ENCODE results near the gene KCNH8. TPM values are rescaled to one million over a fixed set of nuclear protein-coding genes. Genes with fewer than 3 reads are reported as not detected.
"Not testable (repeated sequence)": the region's sequence is repeated elsewhere in the genome, so short reads cannot be mapped to it uniquely, and the experiment has no call there.

The KCNH8 gene
- 1 to 10 TPM in 1 of 4 donors, under 1 TPM in 2, not detected in 1; 0.55 to 1.1 (median 1.00) TPM for total RNA-seq

DNA sequence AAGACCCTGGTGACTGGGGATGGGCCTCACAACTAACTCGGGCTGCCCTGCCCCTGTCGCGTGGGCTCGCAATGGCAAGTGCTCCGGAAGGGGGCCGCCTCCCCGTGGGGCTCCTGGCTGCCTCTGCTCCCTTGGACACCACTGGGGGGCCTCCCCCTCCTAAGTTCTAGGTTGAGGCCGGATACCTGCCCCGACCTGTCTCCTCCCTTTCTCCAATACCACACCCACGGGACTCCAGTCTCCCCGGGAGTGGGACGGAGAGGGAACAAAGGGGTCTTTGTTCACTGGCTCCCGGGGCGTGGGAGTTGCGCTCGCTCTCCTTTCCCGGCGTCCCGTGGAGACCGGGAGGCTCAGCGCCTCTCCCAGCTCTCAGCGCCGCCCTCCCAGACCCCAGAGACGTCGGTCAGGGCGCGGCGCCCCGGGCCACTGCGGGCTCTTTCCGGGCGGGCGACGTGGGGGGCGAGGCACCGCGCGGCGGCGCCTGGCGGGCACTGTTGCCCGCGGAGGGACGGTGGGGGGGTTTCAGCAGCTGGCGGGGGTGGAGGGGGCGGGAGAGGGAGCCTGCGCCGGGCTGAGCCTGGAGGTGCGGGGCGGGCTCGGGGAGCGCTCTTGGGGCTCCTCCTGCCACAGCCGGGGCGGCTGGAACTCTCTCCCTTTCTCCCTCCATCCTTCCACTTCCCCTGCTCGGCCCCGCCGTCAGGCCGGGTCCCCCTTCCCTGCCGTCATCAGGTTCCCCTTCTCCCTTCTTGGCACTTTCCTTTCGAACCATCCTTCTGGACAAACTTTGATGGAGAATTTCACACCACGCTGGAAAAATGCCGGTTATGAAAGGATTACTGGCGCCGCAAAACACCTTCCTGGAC, at the start of gene KCNH8:
TSS of gene KCNH8 (plus strand) at position 606 of the 863 bp plus-strand sequence. CDS start at position 816, 210 bp downstream.
- peaks cover 0 to 24% (median 14%) of the 10 kb centered on the region in 4 donors for H3K4me1 ChIP-seq
- H3K4me3 ChIP-seq = peak within 1 kb of the TSS; percentile 47 to 82 (median 65)
- in situ Hi-C loops (cut with MboI; ENCODE audit: low pct_ligation_motif_present in 1 of 4, low pct_unique_long_range_greater_than_20kb in 1 of 4, low sequenced_read_pairs in 3 of 4) = no loop called here
- H3K9me3 ChIP-seq = peaks cover 0 to 4% of the 10 kb centered on the region in 2 donors
- no peaks in the 10 kb centered on the region for H3K36me3 ChIP-seq
- peak within 1 kb of the TSS; percentile 67 to 78 (median 74) for H3K27ac ChIP-seq
- WGBS, 2 donors (ENCODE audit: low coverage in 1 of 2) = 0 to 2% methylated on average over 5 to 28 of the region's 64 CpGs
- peaks cover 36% of the 10 kb centered on the region for H3K27me3 ChIP-seq
- intact Hi-C loops (cut with DNase I; ENCODE audit: low total_unique reads) = no loop called here
- DNase-seq = peak; percentile 31
- TF ChIP-seq POLR2A (IDR thresholded peaks at IDR 0.05) (peak; percentile 19), EP300 (IDR thresholded peaks at IDR 0.05; ENCODE audit: low read depth) (no peak)

DNA sequence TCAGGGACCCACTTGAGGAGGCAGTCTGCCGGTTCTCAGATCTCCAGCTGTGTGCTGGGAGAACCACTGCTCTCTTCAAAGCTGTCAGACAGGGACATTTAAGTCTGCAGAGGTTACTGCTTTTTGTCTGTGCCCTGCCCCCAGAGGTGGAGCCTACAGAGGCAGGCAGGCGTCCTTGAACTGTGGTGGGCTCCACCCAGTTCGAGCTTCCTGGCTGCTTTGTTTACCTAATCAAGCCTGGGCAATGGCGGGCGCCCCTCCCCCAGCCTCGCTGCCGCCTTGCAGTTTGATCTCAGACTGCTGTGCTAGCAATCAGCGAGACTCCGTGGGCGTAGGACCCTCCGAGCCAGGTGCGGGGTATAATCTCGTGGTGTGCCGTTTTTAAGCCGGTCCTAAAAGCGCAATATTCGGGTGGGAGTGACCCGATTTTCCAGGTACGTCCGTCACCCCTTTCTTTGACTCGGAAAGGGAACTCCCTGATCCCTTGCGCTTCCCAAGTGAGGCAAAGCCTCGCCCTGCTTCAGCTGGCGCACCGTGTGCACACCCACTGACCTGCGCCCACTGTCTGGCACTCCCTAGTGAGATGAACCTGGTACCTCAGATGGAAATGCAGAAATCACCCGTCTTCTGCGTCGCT, 45.5 kb upstream of the KCNH8 start:
- H3K27me3 ChIP-seq; H3K9me3 ChIP-seq; H3K4me1 ChIP-seq; in situ Hi-C loops (cut with MboI; ENCODE audit: low pct_ligation_motif_present in 1 of 4, low pct_unique_long_range_greater_than_20kb in 1 of 4, low sequenced_read_pairs in 3 of 4); H3K36me3 ChIP-seq; intact Hi-C loops (cut with DNase I; ENCODE audit: low total_unique reads); DNase-seq; H3K27ac ChIP-seq: not testable (repeated sequence)
- H3K4me3 ChIP-seq = peak overlapping the region in 1 of 4 donors; percentile 39
- WGBS, 2 donors (ENCODE audit: low coverage in 1 of 2) = 67 to 76% methylated on average over 3 to 29 of the region's 29 CpGs

DNA sequence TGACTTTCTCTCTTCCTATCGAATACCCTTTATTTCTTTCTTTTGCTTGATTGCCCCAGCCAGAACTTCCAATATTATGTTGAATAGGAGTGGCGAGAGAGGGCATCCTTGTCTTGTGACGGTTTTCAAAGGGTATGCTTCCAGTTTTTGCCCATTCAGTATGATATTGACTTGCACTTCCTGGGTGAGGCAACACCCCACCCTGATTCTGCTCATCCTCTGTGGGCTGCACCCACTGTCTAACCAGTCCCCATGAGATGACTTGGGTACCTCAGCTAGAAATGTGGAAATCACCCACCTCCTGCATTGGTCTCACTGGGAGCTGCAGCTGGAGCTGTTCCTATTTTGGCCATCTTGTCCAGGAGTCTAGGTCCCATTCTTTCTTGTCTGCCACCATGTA, 44.8 kb upstream of the KCNH8 start:
- in situ Hi-C loops (cut with MboI; ENCODE audit: low pct_ligation_motif_present in 1 of 4, low pct_unique_long_range_greater_than_20kb in 1 of 4, low sequenced_read_pairs in 3 of 4) = no loop called here
- Histone ChIP-seq H3K36me3 (no peaks in the 10 kb centered on the region), H3K27ac (no peak overlapping the region), H3K9me3 (no peaks in the 10 kb centered on the region), H3K27me3 (no peaks in the 10 kb centered on the region), H3K4me1 (no peaks in the 10 kb centered on the region), H3K4me3 (no peak overlapping the region)
- TF ChIP-seq POLR2AphosphoS5 (IDR thresholded peaks at IDR 0.05) (no peak), POLR2A (IDR thresholded peaks at IDR 0.05) (no peak)
- TF ChIP-seq, protein P1, sequence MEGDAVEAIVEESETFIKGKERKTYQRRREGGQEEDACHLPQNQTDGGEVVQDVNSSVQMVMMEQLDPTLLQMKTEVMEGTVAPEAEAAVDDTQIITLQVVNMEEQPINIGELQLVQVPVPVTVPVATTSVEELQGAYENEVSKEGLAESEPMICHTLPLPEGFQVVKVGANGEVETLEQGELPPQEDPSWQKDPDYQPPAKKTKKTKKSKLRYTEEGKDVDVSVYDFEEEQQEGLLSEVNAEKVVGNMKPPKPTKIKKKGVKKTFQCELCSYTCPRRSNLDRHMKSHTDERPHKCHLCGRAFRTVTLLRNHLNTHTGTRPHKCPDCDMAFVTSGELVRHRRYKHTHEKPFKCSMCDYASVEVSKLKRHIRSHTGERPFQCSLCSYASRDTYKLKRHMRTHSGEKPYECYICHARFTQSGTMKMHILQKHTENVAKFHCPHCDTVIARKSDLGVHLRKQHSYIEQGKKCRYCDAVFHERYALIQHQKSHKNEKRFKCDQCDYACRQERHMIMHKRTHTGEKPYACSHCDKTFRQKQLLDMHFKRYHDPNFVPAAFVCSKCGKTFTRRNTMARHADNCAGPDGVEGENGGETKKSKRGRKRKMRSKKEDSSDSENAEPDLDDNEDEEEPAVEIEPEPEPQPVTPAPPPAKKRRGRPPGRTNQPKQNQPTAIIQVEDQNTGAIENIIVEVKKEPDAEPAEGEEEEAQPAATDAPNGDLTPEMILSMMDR (IDR thresholded peaks at IDR 0.05) = no peak
- no peak for DNase-seq
- intact Hi-C loops (cut with DNase I; ENCODE audit: low total_unique reads) = no loop called here
- 75% methylated on average over 3 of the region's 3 CpGs; no CpG with 5 or more reads in 1 of the 2 donors for WGBS, 2 donors (ENCODE audit: low coverage in 1 of 2)

DNA sequence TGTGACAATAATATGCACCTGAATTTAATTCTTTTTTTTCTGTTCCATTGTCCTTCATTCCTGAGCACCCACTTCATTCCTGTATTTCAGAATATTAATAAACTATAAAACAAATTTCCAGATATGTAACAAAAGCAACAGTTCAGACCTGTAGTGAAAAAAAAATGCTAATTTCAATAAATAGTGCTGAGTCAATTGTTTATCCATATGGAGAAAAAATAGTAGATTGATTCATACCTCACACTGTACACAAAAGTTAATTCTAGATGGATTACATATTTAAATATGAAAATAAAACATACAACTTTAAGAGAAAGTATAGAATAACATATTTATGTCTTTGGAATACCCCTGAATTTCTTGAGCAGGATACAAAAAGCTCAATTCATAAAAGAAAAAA, 43.9 kb upstream of the KCNH8 start:
- Histone ChIP-seq H3K4me3 (no peak overlapping the region), H3K27ac (no peak overlapping the region), H3K27me3 (no peaks in the 10 kb centered on the region), H3K36me3 (no peaks in the 10 kb centered on the region), H3K9me3 (no peaks in the 10 kb centered on the region), H3K4me1 (no peaks in the 10 kb centered on the region)
- no peak for DNase-seq
- in situ Hi-C loops (cut with MboI; ENCODE audit: low pct_ligation_motif_present in 1 of 4, low pct_unique_long_range_greater_than_20kb in 1 of 4, low sequenced_read_pairs in 3 of 4) = no loop called here
- intact Hi-C loops (cut with DNase I; ENCODE audit: low total_unique reads) = no loop called here
- TF ChIP-seq, protein P1 (IDR thresholded peaks at IDR 0.05) = no peak
- TF ChIP-seq POLR2AphosphoS5 (IDR thresholded peaks at IDR 0.05) (no peak), POLR2A (IDR thresholded peaks at IDR 0.05) (no peak), EP300 (IDR thresholded peaks at IDR 0.05; ENCODE audit: low read depth) (no peak)

DNA sequence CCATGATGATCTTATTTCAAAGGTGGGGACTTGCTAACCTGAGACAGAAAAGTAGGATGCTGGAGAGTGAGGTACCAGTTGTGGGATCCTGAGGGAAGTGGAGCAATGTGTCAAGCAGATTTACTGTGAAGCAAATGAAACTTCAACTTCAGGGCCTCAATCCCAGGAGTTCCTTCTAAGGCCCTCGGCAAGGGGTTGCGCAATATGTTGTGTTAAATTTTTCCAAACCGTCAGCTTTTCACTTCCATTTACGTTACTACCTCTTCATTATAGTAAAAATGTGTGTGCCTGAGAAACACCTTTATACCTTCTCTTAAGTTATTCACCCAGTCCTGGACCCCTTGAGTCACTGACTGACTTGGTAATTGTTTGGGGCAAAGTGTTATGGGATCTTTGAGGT, 42.5 kb upstream of the KCNH8 start:
- Histone ChIP-seq H3K36me3 (no peaks in the 10 kb centered on the region), H3K9me3 (no peaks in the 10 kb centered on the region), H3K27ac (no peak overlapping the region), H3K4me3 (no peak overlapping the region), H3K4me1 (no peaks in the 10 kb centered on the region), H3K27me3 (no peaks in the 10 kb centered on the region)
- in situ Hi-C loops (cut with MboI; ENCODE audit: low pct_ligation_motif_present in 1 of 4, low pct_unique_long_range_greater_than_20kb in 1 of 4, low sequenced_read_pairs in 3 of 4) (no loop called here), intact Hi-C loops (cut with DNase I; ENCODE audit: low total_unique reads) (no loop called here)
- WGBS, 2 donors (ENCODE audit: low coverage in 1 of 2) = 68 to 72% methylated on average over 4 of the region's 4 CpGs
- TF ChIP-seq EP300 (IDR thresholded peaks at IDR 0.05; ENCODE audit: low read depth) = no peak
- TF ChIP-seq, protein P1 (IDR thresholded peaks at IDR 0.05) = no peak
- TF ChIP-seq POLR2A (IDR thresholded peaks at IDR 0.05) = no peak
- TF ChIP-seq POLR2AphosphoS5 (IDR thresholded peaks at IDR 0.05) = no peak
- DNase-seq = no peak
